WERI-Rb-1 (cell line): ENCODE data around the gene GAB3.

Experiments
- DNase-seq: peaks from one replicate; pipeline ENCODE4 v3.0.0-alpha.2; 2020
- H3K27ac ChIP-seq: fragments of 250-450 bp; sonication (Bioruptor Pico); 2 replicates; pipeline ENCODE4 v1.5.1; 2020; ENCODE audit warnings: mild to moderate bottlenecking, moderate library complexity
- H3K27me3 ChIP-seq: fragments of 250-450 bp; sonication (Bioruptor Pico); 2 replicates; pipeline ENCODE4 v1.5.1; 2021; ENCODE audit warnings: mild to moderate bottlenecking, low read depth, moderate library complexity; ENCODE audit not compliant: insufficient read depth, severe bottlenecking
- H3K36me3 ChIP-seq: fragments of 250-450 bp; sonication (Bioruptor Pico); 2 replicates; pipeline ENCODE4 v1.5.1; 2020; ENCODE audit warnings: mild to moderate bottlenecking, moderate library complexity
- H3K4me3 ChIP-seq: 2 replicates; pipeline ENCODE4 v1.5.1; 2011; ENCODE audit warnings: low read depth, mild to moderate bottlenecking, control low read depth, low read length
- H3K9me3 ChIP-seq: fragments of 250-450 bp; sonication (Bioruptor Pico); 2 replicates; pipeline ENCODE4 v1.5.1; 2021; ENCODE audit warnings: mild to moderate bottlenecking, moderate library complexity; ENCODE audit not compliant: severe bottlenecking
- CTCF ChIP-seq: IDR thresholded peaks from 2 replicates; pipeline ENCODE4 v1.5.1; 2011; ENCODE audit warnings: low read depth, mild to moderate bottlenecking, control low read depth, inconsistent platforms, low read length

GAB3 gene

GRCh38 chrX:154735695-154736393 is 15.0 kb downstream of the GAB3 start:
- TF ChIP-seq CTCF, result no peak
- H3K9me3 ChIP-seq, result no peaks in the 10 kb centered on the region
- no peak overlapping the region for H3K27ac ChIP-seq

GRCh38 chrX:154734061-154734781 is 16.7 kb downstream of the GAB3 start:
- no peak for TF ChIP-seq CTCF
- no peak for DNase-seq
- Histone ChIP-seq H3K9me3 (no peaks in the 10 kb centered on the region), H3K27me3 (no peaks in the 10 kb centered on the region), H3K4me3 (no peak overlapping the region), H3K36me3 (no peaks in the 10 kb centered on the region), H3K27ac (no peak overlapping the region)

More at GRCh38 chrX:154735695-154736393, 15.0 kb downstream of the GAB3 start:
- H3K27me3 ChIP-seq, result no peaks in the 10 kb centered on the region
- no peaks in the 10 kb centered on the region for H3K36me3 ChIP-seq
- H3K4me3 ChIP-seq, result no peak overlapping the region
- DNase-seq, result no peak

GRCh38 chrX:154733066-154733425 is 17.8 kb downstream of the GAB3 start:
- no peak overlapping the region for H3K4me3 ChIP-seq
- no peaks in the 10 kb centered on the region for H3K9me3 ChIP-seq
- H3K27ac ChIP-seq, result no peak overlapping the region
- H3K27me3 ChIP-seq, result no peaks in the 10 kb centered on the region
- TF ChIP-seq CTCF, result no peak
- no peak for DNase-seq
- H3K36me3 ChIP-seq, result no peaks in the 10 kb centered on the region

- Histone ChIP-seq H3K36me3 (no peaks in the 10 kb centered on the region), H3K27ac (no peak overlapping the region), H3K4me3 (no peak overlapping the region), H3K9me3 (no peaks in the 10 kb centered on the region), H3K27me3 (no peaks in the 10 kb centered on the region)
- TF ChIP-seq CTCF, result no peak
- DNase-seq, result no peak
Measured at GRCh38 chrX:154732421-154733065, 18.3 kb downstream of the GAB3 start.

- TF ChIP-seq CTCF, result no peak
- no peaks in the 10 kb centered on the region for H3K36me3 ChIP-seq
- peak; percentile 22 for DNase-seq
- H3K4me3 ChIP-seq, result no peak overlapping the region
- no peaks in the 10 kb centered on the region for H3K27me3 ChIP-seq
- no peak overlapping the region for H3K27ac ChIP-seq
- no peaks in the 10 kb centered on the region for H3K9me3 ChIP-seq
Measured at GRCh38 chrX:154731881-154732280, 19.0 kb downstream of the GAB3 start.
